HG03354 (cell line): Measurements from ENCODE around the gene RRP1B.

Source experiments
- ATAC-seq: cut with Tn5 transposase; IDR thresholded peaks from one replicate; pipeline ENCODE4 v1.9.1; 2021; ENCODE audit warnings: mild to moderate bottlenecking; ENCODE audit not compliant: unreplicated experiment, poor library complexity, severe bottlenecking

Gene RRP1B

DNA sequence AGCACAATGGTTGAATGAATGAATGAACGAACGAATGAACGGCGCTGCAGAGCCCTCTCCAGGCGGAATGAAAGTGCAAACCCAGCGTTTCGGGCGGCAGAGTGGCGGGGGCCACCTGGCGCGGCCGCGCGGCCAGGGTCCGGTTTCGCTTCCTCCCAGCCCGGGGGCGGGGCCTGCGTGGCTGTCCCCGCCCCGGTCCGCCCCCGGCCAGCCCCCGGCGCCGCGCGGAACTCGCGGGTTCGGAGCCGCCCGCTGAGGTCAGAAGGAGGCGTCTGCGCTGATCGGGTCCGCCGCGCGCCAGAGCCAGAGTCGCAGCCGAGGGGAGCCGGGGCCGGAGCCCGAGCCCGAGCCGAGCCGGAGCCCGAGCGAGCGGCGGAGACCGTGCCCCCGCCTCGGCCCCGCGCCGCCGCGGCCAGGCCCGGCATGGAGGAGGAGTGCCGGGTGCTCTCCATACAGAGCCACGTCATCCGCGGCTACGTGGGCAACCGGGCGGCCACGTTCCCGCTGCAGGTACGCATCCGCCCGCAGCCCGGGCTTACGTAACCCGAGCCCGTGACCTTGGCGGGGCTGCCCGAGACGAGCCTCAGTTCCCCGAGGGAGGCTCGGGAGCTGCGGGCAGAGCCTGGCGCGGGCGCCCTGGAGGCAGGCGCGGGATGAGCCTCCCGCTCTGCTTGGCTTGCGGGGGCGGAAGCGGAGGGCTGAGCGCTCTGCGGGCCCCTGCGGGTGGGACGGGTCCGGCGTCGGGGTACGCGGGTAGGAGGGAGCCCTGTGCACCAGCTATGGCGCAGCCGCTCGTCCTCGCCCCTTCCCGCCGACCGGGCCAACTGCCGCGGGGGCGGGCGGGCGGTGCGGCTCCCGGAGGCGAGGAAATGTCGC lies 59.8 kb downstream of the RRP1B start, which contains the start of gene PDXK:
Gene PDXK (plus strand): TSS at position 258 of the 876 bp plus-strand sequence. CDS start 166 bp downstream, at position 424.
- ATAC-seq: peak; percentile 68

DNA sequence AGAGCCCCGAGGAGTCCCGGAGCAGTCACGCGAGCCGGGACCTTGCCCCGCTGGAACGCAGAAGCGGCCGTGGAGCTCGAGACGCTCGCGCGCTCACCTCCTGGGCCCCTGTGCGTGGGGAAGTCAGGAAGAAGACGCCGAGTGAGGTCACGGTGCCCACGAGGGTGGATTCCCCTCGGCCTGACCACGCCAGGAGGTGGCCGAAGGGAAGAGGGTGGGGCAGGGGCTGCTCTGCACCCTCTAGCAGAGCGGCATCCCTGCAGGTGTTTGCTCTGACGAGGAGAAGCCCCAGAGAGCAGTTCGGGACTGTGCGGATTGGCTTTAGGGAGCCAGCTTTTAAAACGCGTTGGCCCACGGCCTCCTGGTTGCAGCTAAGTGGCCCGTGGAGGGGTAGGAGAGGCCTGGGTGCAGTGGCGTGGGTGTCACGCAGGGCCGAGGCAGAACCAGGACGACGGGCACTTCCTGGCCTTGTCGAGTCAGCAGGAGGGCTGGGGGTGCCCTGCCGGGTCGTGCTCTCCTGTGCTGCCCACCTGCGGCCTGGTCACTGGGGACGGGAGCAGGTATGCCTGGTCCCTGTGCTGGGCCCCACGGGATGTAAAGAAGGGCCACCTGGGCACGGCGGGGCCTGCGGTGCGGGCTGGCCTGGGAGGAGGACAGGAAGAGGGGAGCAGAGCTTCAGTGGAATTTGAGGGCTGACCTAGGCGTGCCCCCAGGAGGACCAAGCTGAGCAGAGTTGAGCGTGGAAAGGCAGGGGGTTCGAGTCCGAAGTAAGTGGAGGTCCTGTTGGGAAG lies 60.6 kb downstream of the RRP1B start:
- peak; percentile 5 for ATAC-seq

DNA sequence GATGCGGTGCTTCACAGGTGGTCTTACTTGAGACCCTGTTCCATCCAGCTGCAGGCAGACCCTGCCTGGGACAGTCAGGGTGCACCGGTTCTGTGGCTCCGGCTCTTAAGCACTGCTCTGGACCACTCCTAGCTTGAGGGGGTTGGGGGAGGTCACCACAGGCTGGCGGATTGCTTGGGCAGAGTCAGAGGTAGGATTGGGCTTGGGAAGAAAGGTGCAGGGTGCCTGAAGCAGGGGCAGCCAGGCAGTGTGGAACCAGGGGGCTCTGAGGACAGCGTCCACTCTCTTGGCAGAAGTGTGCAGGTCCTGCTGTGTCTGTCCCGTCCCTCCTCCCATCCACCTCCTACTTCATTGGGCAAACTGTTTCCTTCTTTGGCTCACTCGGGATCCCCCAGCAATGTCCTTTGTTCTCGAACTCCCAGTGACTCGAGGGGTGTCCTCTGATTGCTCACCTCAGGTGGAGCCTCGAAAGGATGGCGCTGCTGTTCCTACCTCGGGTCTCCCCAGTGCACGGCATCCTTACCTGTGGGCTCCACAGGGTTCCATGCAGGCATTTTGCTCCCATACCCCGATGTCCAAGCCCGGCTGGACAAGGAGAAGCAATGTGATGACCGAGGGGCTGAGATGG lies 61.3 kb downstream of the RRP1B start:
- ATAC-seq: no peak

DNA sequence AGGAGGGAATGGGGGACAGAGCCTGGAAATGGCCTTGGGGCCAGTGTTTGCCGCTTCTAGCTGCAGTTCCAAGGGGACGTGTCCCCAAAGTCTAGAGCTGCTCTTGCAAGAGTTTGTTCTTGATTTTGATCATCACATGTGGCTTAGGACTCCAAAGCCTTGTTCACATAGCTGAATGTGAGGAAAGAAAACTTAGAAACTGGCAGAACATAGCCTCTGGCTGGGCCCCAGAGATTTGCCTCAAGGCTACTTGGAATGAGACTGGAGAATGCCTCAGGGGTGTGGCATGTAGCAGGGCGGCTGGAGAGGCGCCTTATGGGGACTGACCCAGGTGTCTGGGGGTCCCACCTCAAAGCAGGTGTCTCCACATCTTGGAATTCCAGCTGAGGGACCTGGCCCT lies 61.8 kb downstream of the RRP1B start:
- no peak for ATAC-seq

DNA sequence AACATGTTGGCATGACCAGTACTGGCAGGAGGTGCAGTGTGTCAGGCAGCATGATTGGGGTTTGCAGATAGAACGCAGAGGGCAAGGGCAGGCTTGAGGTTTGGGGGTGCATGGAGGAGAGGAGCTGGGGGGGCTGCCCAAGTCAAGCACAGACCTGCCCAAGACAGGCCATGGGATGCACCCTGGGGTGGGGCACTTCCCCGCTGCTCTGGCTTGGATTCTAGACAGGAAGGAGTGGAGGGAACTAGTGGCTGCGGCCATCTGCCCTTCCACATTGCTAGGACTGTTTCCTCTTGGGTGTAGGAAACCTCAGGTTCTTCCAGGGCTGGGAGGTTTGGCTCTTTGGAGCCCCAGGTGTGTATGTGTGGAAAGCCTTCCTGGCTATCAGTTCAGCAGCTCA lies 62.6 kb downstream of the RRP1B start:
- no peak for ATAC-seq

DNA sequence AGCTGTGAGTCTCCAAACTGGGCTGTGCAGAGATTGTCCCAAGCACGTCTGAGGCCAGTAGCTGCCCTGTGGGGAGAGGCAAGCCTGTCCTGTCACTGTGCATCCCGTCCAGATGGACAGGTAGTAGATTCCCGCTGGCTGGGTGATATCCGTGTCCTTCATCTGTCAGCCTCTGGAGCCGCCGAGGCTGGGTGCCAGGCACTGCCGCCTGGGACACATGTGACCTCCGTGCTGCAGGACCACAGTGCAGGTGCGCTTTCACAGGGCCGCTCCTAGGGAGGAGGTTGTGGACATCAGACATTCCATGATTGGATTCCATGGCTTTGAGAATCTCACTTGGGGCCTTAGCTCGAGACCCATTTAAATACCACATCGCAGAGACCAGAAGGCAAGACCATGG lies 64.3 kb downstream of the RRP1B start:
- no peak for ATAC-seq

DNA sequence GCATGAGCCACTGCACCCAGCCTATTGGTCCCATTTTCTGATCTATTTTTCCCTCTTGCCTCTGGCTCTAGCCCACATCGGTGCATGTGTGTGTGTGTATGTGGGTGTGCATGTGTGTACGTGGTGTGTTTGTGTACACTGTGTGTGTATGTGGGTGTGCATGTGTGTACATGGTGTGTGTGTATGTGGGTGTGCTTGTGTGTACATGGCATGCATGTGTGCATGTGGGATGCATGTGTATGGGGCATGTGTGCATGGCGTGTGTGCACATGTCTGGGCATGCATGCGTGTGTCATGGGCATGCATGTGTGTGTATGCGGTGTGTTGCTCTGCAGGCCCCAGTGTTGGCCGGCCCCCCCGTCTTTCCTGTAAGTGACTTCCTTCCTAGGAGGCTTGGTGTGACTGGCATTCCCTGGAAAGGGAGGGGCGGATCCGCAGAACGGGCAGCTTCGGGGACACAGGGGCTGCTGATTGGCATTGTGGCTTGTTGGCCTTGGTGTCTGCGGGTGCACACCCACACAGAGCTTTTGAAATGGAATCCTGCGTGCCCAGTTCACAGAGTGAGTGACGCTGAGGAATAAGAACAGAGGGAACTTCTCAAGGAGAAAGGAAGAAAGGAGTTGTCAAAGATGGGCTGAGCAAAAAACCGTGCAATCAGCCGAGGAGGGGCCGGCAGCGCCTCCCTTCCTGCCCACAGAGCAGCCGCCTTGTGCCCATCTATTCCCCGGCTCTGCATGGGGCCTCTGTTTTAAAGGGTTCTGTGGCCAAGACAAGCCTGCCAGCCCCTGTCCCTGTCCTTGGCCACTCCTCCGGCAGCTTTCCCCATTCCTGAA lies 67.5 kb downstream of the RRP1B start:
- ATAC-seq: no peak

DNA sequence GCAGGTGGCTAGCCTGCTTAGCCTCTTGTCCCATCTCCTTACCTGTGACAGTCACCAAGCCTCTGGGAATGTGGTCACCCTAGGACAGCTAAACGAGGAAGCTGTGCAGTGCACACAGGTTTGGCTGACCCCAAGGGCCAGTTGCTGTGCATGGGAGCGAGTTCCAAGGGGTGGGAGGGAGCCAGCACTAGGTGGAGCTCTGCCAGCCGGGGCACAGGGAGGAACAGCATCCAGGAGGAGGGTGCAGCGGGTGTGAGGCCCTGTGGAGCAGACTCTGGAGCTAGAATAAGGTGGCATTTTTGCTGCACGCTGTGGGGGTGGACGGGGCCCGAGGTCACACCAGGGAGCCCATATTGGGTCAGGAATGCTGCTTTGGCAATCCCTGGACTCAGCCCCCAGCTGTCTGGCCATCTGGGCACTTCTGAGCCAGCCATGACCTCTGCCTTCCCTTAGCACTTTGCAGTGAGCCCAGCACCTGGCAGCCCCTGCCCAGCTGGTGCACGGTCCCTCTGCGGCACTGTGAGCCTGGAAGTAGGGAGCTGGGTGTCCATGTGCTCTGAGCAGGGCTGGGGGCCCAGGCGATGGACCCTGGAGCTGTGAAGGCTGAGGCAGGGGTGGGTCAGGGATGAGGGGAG lies 68.3 kb downstream of the RRP1B start:
- no peak for ATAC-seq

DNA sequence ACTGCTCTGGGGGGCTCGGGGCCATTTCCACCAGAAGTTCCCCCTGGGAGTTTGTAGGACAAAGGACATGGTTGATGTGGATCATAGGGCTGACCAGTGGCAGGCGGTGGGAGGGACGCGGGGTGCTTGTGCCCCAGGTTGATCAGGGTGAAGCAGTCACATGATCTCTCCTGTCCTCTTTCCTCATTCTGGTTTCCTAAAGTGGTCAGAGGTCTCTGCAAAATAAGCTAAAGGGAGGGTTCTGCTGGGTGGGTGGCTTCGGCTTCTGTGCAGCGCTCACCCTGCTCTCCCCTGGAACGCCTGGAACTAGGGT lies 68.8 kb downstream of the RRP1B start:
- no peak for ATAC-seq

DNA sequence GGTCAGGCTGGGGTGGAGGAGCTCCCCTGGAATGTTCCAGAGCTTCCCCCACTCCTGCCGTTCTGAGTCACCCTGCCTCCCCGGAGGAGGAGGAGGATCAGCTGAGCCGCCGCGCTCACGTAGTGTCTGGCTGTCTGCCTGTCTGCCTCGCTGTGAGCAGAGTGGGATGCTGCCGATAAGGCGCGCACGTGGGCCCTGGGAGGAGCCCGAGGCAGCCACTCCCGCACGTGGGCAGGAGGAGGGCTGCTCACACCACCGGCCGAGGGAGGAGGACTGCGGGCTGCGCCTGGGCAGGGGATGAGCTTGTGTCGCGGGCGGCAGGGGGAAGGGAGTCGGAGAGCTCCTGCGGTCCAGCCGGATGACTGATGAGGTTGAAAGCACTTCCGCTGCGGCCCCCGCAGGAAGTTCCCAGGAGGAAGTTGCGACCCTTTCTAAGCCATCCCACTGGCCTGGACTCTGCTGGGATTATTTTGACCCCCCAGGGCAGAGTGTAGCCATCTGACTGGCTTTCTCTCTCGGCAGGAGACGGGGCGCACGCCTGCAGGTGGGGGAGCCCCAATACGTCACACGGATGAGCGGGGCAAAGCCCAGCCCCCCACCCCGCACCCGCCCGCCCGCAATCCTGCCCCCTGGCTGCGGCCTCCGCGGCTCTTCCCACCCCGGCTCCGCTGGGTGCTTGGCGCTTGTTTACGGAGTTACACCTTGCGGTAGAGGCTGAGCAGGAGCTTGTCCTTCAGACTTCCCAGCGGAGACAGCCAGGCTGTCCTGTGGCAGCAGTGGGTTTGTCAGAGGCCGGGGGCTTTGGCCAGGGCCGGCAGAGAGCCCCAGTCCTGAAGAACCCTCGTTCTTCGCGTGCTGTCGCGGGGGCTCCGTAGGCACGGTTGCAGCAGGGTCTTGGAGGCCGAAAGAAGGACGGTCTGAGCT lies 69.4 kb downstream of the RRP1B start:
- peak; percentile 70 for ATAC-seq

DNA sequence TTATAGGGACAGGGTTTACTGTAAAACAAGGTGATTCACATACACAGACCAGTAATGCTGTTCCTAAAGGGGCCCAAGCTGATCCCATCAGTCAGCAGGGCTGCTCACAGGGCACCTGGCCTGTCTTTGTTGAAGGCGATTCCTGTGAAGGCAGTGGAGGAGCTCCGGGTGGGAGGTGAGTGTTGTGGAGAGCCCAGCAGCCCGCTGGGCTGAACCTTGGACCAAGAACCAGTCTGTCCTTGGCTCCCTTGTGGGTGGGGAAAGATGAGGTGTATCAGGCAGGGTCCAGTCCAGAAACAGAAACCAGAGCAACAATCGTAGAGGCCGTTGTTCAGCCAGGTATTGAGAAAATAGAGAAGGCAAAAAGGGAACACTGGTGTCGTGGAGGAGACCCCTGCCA lies 72.1 kb downstream of the RRP1B start:
- no peak for ATAC-seq

DNA sequence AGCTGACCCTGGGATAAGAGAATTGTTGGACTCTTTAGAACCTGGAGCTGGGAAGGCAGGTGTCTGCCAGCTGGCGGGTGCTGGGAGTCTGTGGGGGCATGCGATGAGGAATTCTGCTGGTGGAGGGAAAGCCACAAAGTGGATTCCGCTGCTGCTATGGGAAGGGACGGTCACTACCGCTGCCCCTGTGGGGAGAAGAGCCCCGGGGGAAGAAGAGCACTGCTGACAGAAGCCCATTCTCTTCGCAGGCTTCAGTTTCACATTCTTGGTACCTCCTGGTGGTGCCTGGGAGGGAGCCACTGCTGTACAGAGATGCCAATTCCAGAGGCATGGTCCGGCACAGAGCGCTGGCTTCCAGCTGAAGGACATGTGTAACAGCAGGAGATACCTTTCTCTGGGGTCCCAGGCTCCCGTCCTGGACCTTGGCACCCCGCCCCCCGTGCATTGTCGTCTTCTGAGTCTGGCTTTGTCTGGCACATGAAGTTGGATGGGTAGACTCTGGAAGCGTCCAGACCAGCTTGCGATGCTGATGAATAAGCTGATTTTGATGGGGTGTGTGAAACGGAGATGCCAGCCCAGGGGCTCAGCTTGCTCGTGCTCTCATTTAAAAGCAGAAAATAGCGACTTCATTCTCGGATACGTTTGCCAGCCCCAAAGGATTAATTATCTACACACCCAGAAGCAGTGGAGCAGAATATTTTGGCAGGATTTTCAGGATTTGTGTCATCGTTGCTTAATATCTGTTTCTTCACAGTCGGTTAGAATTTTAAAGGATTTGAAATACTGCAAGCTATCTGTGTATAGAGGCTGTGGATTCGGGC lies 72.7 kb downstream of the RRP1B start:
- ATAC-seq: no peak

DNA sequence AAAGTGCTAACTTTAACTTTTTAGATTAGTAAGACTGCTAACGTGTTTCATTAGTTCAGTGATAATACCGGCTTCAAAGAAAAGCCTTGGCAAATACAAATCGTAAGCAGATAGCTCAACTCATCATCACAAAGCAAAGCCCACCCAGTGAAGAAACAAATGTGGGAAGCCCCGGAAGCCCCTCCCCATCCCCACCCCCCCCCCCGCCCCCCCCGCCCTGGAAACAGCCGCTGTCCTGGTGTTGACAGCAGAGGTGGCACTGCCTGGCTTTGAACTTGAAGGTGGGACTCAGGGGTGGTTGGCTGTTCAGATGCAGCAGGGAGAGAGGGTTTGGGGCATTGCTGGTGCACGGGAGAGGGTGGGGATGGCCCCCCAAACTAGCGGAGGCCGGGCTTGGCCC lies 73.7 kb downstream of the RRP1B start:
- ATAC-seq: no peak

DNA sequence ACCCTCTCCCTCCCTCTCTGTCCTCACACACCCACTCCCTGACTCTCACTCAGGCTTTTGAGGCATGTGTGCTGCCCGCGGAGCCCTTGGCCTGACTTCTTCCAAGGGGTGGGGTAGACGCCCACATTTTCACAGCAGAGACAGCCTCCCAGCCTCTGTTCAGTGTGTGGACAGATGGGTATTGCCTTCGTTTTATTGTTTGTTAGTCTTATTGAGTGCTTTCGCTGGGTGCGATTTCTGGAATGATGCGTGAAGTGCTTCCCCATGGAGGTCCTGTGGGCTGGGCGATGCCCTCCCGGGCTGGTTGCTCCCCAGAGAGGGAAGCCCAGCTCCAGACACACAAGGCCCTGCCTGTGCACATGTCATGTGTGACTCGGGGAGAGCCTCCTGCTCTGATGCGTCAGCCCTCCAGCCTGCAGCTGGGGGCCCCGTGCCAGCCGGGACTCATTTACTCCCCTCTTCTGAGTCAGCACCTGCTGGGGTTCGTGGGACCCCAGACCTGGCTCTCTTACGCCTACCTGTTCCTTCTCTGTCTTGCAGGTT lies 74.2 kb downstream of the RRP1B start:
- no peak for ATAC-seq

DNA sequence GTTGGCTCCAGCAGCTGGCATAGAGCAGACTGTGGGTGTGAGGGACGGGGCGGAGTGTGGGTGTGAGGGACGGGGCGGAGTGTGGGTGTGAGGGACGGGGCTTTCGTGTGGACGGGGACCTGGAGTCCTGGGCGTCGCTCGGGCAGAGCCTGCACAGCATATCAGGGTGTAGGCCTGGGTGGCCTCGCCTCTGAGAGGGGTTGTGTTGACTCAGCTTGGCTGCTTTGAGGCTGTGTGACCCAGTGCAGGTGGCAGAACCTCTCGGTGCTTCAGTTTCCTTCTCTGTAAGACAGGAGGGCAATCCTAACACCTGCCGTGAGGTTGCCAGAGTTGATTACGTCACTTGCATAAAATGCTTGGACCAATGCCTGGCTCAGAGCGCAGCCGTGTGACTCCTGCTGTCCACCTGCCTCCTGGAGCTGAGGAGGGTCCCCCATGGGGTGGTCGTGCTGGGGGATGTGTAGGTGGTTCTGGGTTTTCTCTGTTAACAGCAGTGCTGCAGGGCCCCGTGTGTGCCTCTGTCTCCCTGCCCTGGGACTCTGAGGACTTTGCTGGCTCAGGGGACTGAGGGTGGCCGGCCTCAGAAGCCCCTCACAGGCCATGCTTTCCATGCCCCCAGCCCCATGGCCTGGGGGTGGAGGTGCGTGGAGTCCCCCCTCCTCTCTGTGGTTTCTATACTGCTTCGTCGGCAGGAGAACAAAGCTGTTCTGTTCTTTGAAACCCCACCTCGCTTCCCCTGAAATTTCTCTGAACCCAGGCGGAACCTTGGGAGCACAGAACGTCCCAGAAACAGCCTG lies 75.0 kb downstream of the RRP1B start:
- no peak for ATAC-seq

DNA sequence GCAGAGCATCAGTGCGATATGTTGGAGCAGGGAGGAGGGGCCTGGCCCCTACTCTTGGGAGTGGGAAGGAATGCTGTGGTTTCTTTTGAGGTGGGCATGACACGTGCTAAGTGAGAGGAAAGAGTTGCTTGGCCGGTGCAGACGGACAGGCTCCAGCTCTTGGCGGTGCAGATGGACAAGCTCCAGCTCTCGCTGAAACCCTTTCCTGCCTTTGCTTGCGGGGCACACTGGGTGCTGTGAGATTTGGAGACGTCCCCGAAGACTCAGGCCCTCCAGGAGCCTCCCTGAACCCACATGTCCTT lies 75.5 kb downstream of the RRP1B start:
- ATAC-seq: no peak
